ENCODE data around the gene ARAP2. TPM values are rescaled to one million over a fixed set of nuclear protein-coding genes. Genes with fewer than 3 reads are reported as not detected.

Gene ARAP2
- total RNA-seq, 1 experiment from 2014 or later: 0.24 TPM

- no peak for DNase-seq (ENCODE audit: low read depth in 1 of 2, low spot score in 2 of 2)
- H3K27me3 ChIP-seq (replicated peaks): no peaks in the 10 kb centered on the region
- no peaks in the 10 kb centered on the region for H3K9me3 ChIP-seq (replicated peaks)
- no peaks in the 10 kb centered on the region for H3K36me3 ChIP-seq
- H3K27ac ChIP-seq: no peak overlapping the region
- no peaks in the 10 kb centered on the region for H3K4me1 ChIP-seq (replicated peaks)
- no peak overlapping the region for H3K4me3 ChIP-seq
Measured at GRCh38 chr4:36037127-36037526, 207.2 kb downstream of the ARAP2 start.

GRCh38 chr4:36029951-36030350 is 214.4 kb downstream of the ARAP2 start:
- DNase-seq (ENCODE audit: low read depth in 1 of 2, low spot score in 2 of 2): no peak
- Histone ChIP-seq H3K27me3 (replicated peaks) (no peaks in the 10 kb centered on the region), H3K27ac (no peak overlapping the region), H3K4me3 (no peak overlapping the region), H3K36me3 (no peaks in the 10 kb centered on the region), H3K9me3 (replicated peaks) (no peaks in the 10 kb centered on the region), H3K4me1 (replicated peaks) (no peaks in the 10 kb centered on the region)

GRCh38 chr4:36027203-36027602 is 217.1 kb downstream of the ARAP2 start:
- H3K27ac ChIP-seq: no peak overlapping the region

DNA sequence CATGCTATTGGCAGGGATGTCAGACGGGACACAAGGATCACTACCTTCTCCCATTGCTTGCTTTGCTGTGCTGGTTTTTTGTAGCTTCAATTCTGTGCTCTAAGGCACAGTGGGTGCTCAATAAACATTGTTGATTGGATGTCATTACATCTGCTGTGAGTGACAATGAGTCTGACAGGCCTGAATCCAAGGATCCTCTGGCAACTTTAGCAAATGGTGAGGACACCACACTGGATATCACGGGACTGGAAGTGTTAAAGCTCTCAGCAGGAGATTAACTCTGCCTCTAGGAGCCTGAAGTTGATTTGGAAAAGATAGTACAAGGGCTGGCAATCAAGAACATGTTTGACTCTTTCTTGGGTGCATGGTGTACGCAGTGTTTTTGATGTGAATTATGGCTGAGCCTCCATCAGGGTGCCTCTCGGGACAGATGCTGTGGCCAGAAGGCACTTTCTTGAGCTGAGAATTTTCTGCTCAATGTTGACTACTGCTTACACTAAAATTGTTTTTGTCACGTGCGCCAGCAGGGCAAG is 217.9 kb downstream of the ARAP2 start:
- H3K27ac ChIP-seq: no peak overlapping the region
- H3K27me3 ChIP-seq (replicated peaks): no peaks in the 10 kb centered on the region
- H3K9me3 ChIP-seq (replicated peaks): no peaks in the 10 kb centered on the region
- H3K4me1 ChIP-seq (replicated peaks): no peaks in the 10 kb centered on the region
- no peak overlapping the region for H3K4me3 ChIP-seq
- no peak for DNase-seq (ENCODE audit: low read depth in 1 of 2, low spot score in 2 of 2)
- H3K36me3 ChIP-seq: no peaks in the 10 kb centered on the region

More at GRCh38 chr4:36027203-36027602, 217.1 kb downstream of the ARAP2 start:
- no peaks in the 10 kb centered on the region for H3K9me3 ChIP-seq (replicated peaks)
- H3K4me3 ChIP-seq: no peak overlapping the region
- H3K4me1 ChIP-seq (replicated peaks): no peaks in the 10 kb centered on the region
- no peak for DNase-seq (ENCODE audit: low read depth in 1 of 2, low spot score in 2 of 2)
- no peaks in the 10 kb centered on the region for H3K36me3 ChIP-seq
- H3K27me3 ChIP-seq (replicated peaks): no peaks in the 10 kb centered on the region

- H3K36me3 ChIP-seq: no peaks in the 10 kb centered on the region
- DNase-seq (ENCODE audit: low read depth in 1 of 2, low spot score in 2 of 2): no peak
- no peaks in the 10 kb centered on the region for H3K27me3 ChIP-seq (replicated peaks)
- no peak overlapping the region for H3K4me3 ChIP-seq
- no peaks in the 10 kb centered on the region for H3K4me1 ChIP-seq (replicated peaks)
- no peak overlapping the region for H3K27ac ChIP-seq
- H3K9me3 ChIP-seq (replicated peaks): no peaks in the 10 kb centered on the region
Measured at GRCh38 chr4:36024901-36025660, 219.2 kb downstream of the ARAP2 start.

DNA sequence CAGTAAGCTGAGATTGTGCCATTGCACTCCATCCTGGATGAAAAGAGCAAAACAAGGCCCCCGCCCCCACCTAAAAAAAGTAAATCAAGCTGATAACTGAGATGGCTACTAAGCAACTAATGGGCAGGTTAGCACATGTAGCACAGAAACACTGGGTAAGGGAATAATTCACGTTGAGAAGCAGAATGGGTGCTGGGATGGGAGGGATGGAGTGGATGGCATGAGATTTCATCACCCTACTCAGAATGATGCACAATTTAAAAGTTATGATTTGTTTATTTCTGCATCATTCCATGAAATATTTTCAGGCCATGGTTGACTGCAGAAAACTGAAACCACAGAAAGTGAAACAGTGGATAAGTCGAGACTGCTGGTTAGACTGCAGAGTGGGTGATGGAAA is 224.0 kb downstream of the ARAP2 start:
- H3K4me3 ChIP-seq: no peak overlapping the region
- no peaks in the 10 kb centered on the region for H3K27me3 ChIP-seq (replicated peaks)
- no peaks in the 10 kb centered on the region for H3K36me3 ChIP-seq
- no peak for DNase-seq (ENCODE audit: low read depth in 1 of 2, low spot score in 2 of 2)
- H3K9me3 ChIP-seq (replicated peaks): no peaks in the 10 kb centered on the region
- H3K27ac ChIP-seq: no peak overlapping the region
- no peaks in the 10 kb centered on the region for H3K4me1 ChIP-seq (replicated peaks)

Other genes starting within 250 kb of the ARAP2 start
- gene DTHD1, start 37.1 kb upstream of the ARAP2 start, total RNA-seq (2014; rRNA removed; shearing (Covaris generic)): not detected in 2 replicates